ENCODE data around the gene CNTN5.

CNTN5 gene

GRCh38 chr11:99988471-99988837, 967.7 kb downstream of the CNTN5 start:
- Mint-ChIP-seq H3K36me3 (ENCODE audit: low read depth) (no peaks in the 10 kb centered on the region), H3K4me3 (no peak overlapping the region), H3K9me3 (no peaks in the 10 kb centered on the region), H3K4me1 (peaks cover 8% of the 10 kb centered on the region), H3K27me3 (ENCODE audit: low read depth) (no peaks in the 10 kb centered on the region), H3K27ac (no peak overlapping the region)
- TF ChIP-seq CTCF (IDR thresholded peaks at IDR 0.05; ENCODE audit: unreplicated experiment in 3 of 3): no peak

- Mint-ChIP-seq H3K27ac (no peak overlapping the region), H3K9me3 (no peaks in the 10 kb centered on the region), H3K27me3 (ENCODE audit: low read depth) (no peaks in the 10 kb centered on the region), H3K4me3 (no peak overlapping the region), H3K4me1 (no peaks in the 10 kb centered on the region), H3K36me3 (ENCODE audit: low read depth) (no peaks in the 10 kb centered on the region)
- TF ChIP-seq CTCF (IDR thresholded peaks at IDR 0.05; ENCODE audit: unreplicated experiment in 3 of 3): no peak
Observed at GRCh38 chr11:100003985-100004384, 983.2 kb downstream of the CNTN5 start.

GRCh38 chr11:100004541-100004940, 983.8 kb downstream of the CNTN5 start:
- Mint-ChIP-seq H3K4me3 (no peak overlapping the region), H3K27ac (no peak overlapping the region), H3K9me3 (no peaks in the 10 kb centered on the region), H3K36me3 (ENCODE audit: low read depth) (no peaks in the 10 kb centered on the region), H3K27me3 (ENCODE audit: low read depth) (no peaks in the 10 kb centered on the region), H3K4me1 (no peaks in the 10 kb centered on the region)
- no peak for TF ChIP-seq CTCF (IDR thresholded peaks at IDR 0.05; ENCODE audit: unreplicated experiment in 3 of 3)

- Mint-ChIP-seq H3K27me3 (ENCODE audit: low read depth) (no peaks in the 10 kb centered on the region), H3K27ac (no peak overlapping the region), H3K4me3 (no peak overlapping the region), H3K9me3 (no peaks in the 10 kb centered on the region), H3K36me3 (ENCODE audit: low read depth) (no peaks in the 10 kb centered on the region), H3K4me1 (no peaks in the 10 kb centered on the region)
- TF ChIP-seq CTCF (IDR thresholded peaks at IDR 0.05; ENCODE audit: unreplicated experiment in 3 of 3): no peak
Observed at GRCh38 chr11:100008417-100008816, 987.7 kb downstream of the CNTN5 start.

GRCh38 chr11:100009728-100010127, 989.0 kb downstream of the CNTN5 start:
- Mint-ChIP-seq H3K4me1 (no peaks in the 10 kb centered on the region), H3K36me3 (ENCODE audit: low read depth) (no peaks in the 10 kb centered on the region), H3K27ac (no peak overlapping the region), H3K4me3 (no peak overlapping the region), H3K9me3 (no peaks in the 10 kb centered on the region), H3K27me3 (ENCODE audit: low read depth) (no peaks in the 10 kb centered on the region)
- no peak for TF ChIP-seq CTCF (IDR thresholded peaks at IDR 0.05; ENCODE audit: unreplicated experiment in 3 of 3)

GRCh38 chr11:100010393-100010792, 989.6 kb downstream of the CNTN5 start:
- Mint-ChIP-seq H3K9me3 (no peaks in the 10 kb centered on the region), H3K27me3 (ENCODE audit: low read depth) (no peaks in the 10 kb centered on the region), H3K27ac (no peak overlapping the region), H3K4me1 (no peaks in the 10 kb centered on the region), H3K36me3 (ENCODE audit: low read depth) (no peaks in the 10 kb centered on the region), H3K4me3 (no peak overlapping the region)
- no peak for TF ChIP-seq CTCF (IDR thresholded peaks at IDR 0.05; ENCODE audit: unreplicated experiment in 3 of 3)
